ENCODE measurements around the gene CMBL. TPM values are rescaled to one million over a fixed set of nuclear protein-coding genes. Genes with fewer than 3 reads are reported as not detected.

CMBL gene
- polyA plus RNA-seq, 3 donors, result 0.39 to 5.4 TPM; not detected in 1

- Mint-ChIP-seq H3K4me1 (peaks cover 20% of the 10 kb centered on the region), H3K9me3 (peaks cover 0 to 8% (median 0%) of the 10 kb centered on the region in 7 donors), H3K4me3 (no peak overlapping the region), H3K27me3 (ENCODE audit: low read depth in 3 of 3) (peaks cover 25 to 28% (median 26%) of the 10 kb centered on the region in 3 donors), H3K36me3 (no peaks in the 10 kb centered on the region), H3K27ac (no peak overlapping the region)
- Histone ChIP-seq H3K27ac (ENCODE audit: low read depth in 1 of 2, low read length in 2 of 2) (no peak overlapping the region), H3K9me3 (replicated peaks in 1 of 2; ENCODE audit: control insufficient read depth in 1 of 2, insufficient read depth in 1 of 2, low read length in 2 of 2) (no peaks in the 10 kb centered on the region), H3K4me1 (ENCODE audit: control insufficient read depth in 1 of 2, insufficient read depth in 2 of 2, low read length in 2 of 2) (peaks cover 9 to 15% of the 10 kb centered on the region in 2 donors), H4K20me1 (ENCODE audit: insufficient read depth, low read length) (no peaks in the 10 kb centered on the region), H3K27me3 (ENCODE audit: control insufficient read depth in 2 of 2, insufficient read depth in 2 of 2, low read length in 2 of 2) (peaks cover 14 to 25% of the 10 kb centered on the region in 2 donors), H3K9ac (ENCODE audit: insufficient read depth, low read length, poor library complexity, severe bottlenecking) (no peak overlapping the region), H3K4me3 (replicated peaks in 1 of 3; ENCODE audit: low read depth in 2 of 3, low read length in 3 of 3) (no peak overlapping the region), H3K36me3 (replicated peaks in 1 of 2; ENCODE audit: control insufficient read depth in 1 of 2, insufficient read depth in 2 of 2, low read length in 2 of 2) (no peaks in the 10 kb centered on the region), H3K79me2 (ENCODE audit: insufficient read depth, low read length) (no peaks in the 10 kb centered on the region), H3K4me2 (replicated peaks; ENCODE audit: extremely low read depth, low read length, poor library complexity, severe bottlenecking) (no peak overlapping the region), H2AFZ (ENCODE audit: insufficient read depth, low read depth, low read length, poor library complexity, severe bottlenecking) (no peak overlapping the region)
- DNase-seq, result no peak
- TF ChIP-seq CTCF (IDR thresholded peaks at IDR 0.05), result no peak
- 100% methylated on average over 2 of the region's 5 CpGs for WGBS (ENCODE audit: insufficient coverage)
- intact Hi-C loops (cut with micrococcal nuclease), result no loop called here
Measured at GRCh38 chr5:10328323-10328722, 20.6 kb upstream of the CMBL start.

GRCh38 chr5:10324518-10325370 lies 17.0 kb upstream of the CMBL start:
- peaks cover 14% of the 10 kb centered on the region for H3K4me1 Mint-ChIP-seq
- 100% methylated on average over 2 of the region's 6 CpGs for WGBS (ENCODE audit: insufficient coverage)
- intact Hi-C loops (cut with micrococcal nuclease), result no loop called here
- no peaks in the 10 kb centered on the region for H3K9me3 Mint-ChIP-seq
- no peak for TF ChIP-seq CTCF (IDR thresholded peaks at IDR 0.05)
- H3K27ac ChIP-seq (ENCODE audit: low read depth in 1 of 2, low read length in 2 of 2), result no peak overlapping the region
- H4K20me1 ChIP-seq (ENCODE audit: insufficient read depth, low read length), result no peaks in the 10 kb centered on the region
- no peaks in the 10 kb centered on the region for H3K27me3 ChIP-seq (ENCODE audit: control insufficient read depth in 2 of 2, insufficient read depth in 2 of 2, low read length in 2 of 2)
- H3K36me3 ChIP-seq (replicated peaks in 1 of 2; ENCODE audit: control insufficient read depth in 1 of 2, insufficient read depth in 2 of 2, low read length in 2 of 2), result no peaks in the 10 kb centered on the region
- no peaks in the 10 kb centered on the region for H3K9me3 ChIP-seq (replicated peaks in 1 of 2; ENCODE audit: control insufficient read depth in 1 of 2, insufficient read depth in 1 of 2, low read length in 2 of 2)
- peak overlapping the region in 2 of 7 donors; percentile 13 to 54 for H3K27ac Mint-ChIP-seq
- H3K9ac ChIP-seq (ENCODE audit: insufficient read depth, low read length, poor library complexity, severe bottlenecking), result no peak overlapping the region
- no peak for DNase-seq
- H3K4me1 ChIP-seq (ENCODE audit: control insufficient read depth in 1 of 2, insufficient read depth in 2 of 2, low read length in 2 of 2), result peaks cover 0 to 10% of the 10 kb centered on the region in 2 donors
- H3K4me2 ChIP-seq (replicated peaks; ENCODE audit: extremely low read depth, low read length, poor library complexity, severe bottlenecking), result no peak overlapping the region
- no peak overlapping the region for H2AFZ ChIP-seq (ENCODE audit: insufficient read depth, low read depth, low read length, poor library complexity, severe bottlenecking)
- H3K79me2 ChIP-seq (ENCODE audit: insufficient read depth, low read length), result no peaks in the 10 kb centered on the region
- no peak overlapping the region for H3K4me3 ChIP-seq (replicated peaks in 1 of 3; ENCODE audit: low read depth in 2 of 3, low read length in 3 of 3)
- H3K27me3 Mint-ChIP-seq (ENCODE audit: low read depth in 3 of 3), result peaks cover under 1 to 4% (median 1%) of the 10 kb centered on the region in 3 donors
- no peak overlapping the region for H3K4me3 Mint-ChIP-seq
- H3K36me3 Mint-ChIP-seq, result no peaks in the 10 kb centered on the region
